C4-2B (cell line): ENCODE results near the gene CDK6.

Experiments used
- H3K27ac ChIP-seq: fragments of 450-650 bp; 2 replicates; pipeline ENCODE4 v1.5.1; 2017
- CTCF ChIP-seq: fragments of 450-650 bp; conservative IDR thresholded peaks from 2 replicates; pipeline ENCODE4 v1.5.1; 2017; ENCODE audit warnings: mild to moderate bottlenecking
- ZFX ChIP-seq: fragments of 450-650 bp; IDR thresholded peaks from 2 replicates; pipeline ENCODE4 v1.6.1; 2017

CDK6 gene

GRCh38 chr7:92815412-92815811, 21.0 kb downstream of the CDK6 start:
- TF ChIP-seq CTCF: no peak
- TF ChIP-seq ZFX: no peak
- no peak overlapping the region for H3K27ac ChIP-seq

- H3K27ac ChIP-seq: no peak overlapping the region
- TF ChIP-seq CTCF: no peak
- TF ChIP-seq ZFX: no peak
Measured at GRCh38 chr7:92813390-92814024, 22.9 kb downstream of the CDK6 start.

GRCh38 chr7:92811158-92811557, 25.2 kb downstream of the CDK6 start:
- H3K27ac ChIP-seq: no peak overlapping the region
- no peak for TF ChIP-seq ZFX
- no peak for TF ChIP-seq CTCF

DNA sequence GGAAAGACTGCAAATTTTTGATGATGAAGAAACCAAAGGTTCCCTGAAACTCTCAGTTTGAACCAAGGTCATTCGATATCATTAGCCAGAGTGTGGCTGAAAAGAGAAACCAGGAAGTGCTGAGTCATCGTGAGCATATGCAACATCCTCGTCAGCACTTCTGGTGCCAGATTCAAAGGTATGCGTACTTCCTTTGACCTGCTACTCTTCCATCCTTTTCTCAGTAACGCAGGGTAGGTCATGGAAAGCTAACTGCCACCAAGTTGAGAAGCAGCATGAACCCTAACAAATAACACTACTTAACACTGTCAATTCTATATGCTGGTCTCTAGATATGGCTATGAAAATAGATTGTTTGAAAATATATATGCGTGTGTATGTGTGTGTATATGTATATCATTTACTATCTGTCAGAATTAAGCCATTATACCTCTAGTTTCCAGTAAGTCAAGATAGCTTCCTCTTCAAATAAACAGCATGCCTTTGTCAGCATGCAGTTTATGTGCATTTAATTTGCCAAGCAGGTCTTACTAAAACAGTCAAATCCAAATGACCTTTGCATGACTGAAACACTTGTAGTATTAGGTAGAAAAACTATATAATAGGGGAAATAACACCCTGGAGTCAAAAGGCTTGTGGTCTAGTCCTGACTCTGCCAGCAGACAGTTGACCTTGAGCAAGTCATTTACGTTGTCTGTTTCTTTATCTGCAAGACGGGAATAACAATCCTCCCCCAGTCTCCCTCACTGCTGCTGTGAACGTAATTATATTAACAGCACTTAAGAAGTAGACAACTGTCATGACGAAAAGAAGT, 26.4 kb downstream of the CDK6 start:
- TF ChIP-seq ZFX (no peak), CTCF (no peak)
- peak overlapping the region; percentile 54; the same call in 1 of the 2 replicates for H3K27ac ChIP-seq

- no peak for TF ChIP-seq CTCF
- TF ChIP-seq ZFX: no peak
- H3K27ac ChIP-seq: peak overlapping the region; percentile 54; the same call in 1 of the 2 replicates
Measured at GRCh38 chr7:92809397-92809759, 27.0 kb downstream of the CDK6 start.

GRCh38 chr7:92808635-92809034, 27.7 kb downstream of the CDK6 start:
- no peak overlapping the region for H3K27ac ChIP-seq
- TF ChIP-seq CTCF (no peak), ZFX (no peak)

GRCh38 chr7:92808006-92808405, 28.4 kb downstream of the CDK6 start:
- TF ChIP-seq CTCF (no peak), ZFX (no peak)
- no peak overlapping the region for H3K27ac ChIP-seq
